Caco-2 (cell line): ENCODE data around the gene TTLL7. TPM values are rescaled to one million over a fixed set of nuclear protein-coding genes. Genes with fewer than 3 reads are reported as not detected.

Source experiments
- BruUV-seq: library from RNA; stranded (reverse); fragments of 400-500 nt; replicated peaks from 2 replicates; lab custom pipeline; 2021; lab: Mats Ljungman, UMichigan
- CTCF ChIA-PET: fragments of 300-600 bp; sonication (Branson Sonifier 250); formaldehyde crosslinking; loops from one replicate; lab custom pipeline; 2022; ENCODE audit warnings: antibody characterized with exemption; lab: Charles Lee
- POLR2A ChIA-PET: fragments of 300-600 bp; sonication (Branson Sonifier 250); formaldehyde crosslinking; loops from one replicate; lab custom pipeline; 2022; ENCODE audit warnings: antibody characterized with exemption; lab: Charles Lee
- DNase-seq, 2 experiments: peaks; one replicate each; pipeline versions ENCODE4 v3.0.0 to v3.0.0-alpha.2; 2020 to 2022
- H3K27me3 ChIP-seq: replicated peaks from 2 replicates; pipeline ENCODE4 v1.6.0; 2011; ENCODE audit warnings: low read length; ENCODE audit not compliant: control insufficient read depth, insufficient read depth
- H3K36me3 ChIP-seq: 2 replicates; pipeline ENCODE4 v1.5.1; 2011; ENCODE audit warnings: low read length; ENCODE audit not compliant: control insufficient read depth, insufficient read depth
- H3K4me1 ChIP-seq: fragments of 250-450 bp; sonication (Bioruptor Pico); 2 replicates; pipeline ENCODE4 v1.5.1; 2020; ENCODE audit warnings: mild to moderate bottlenecking
- H3K4me3 ChIP-seq: 2 replicates; pipeline ENCODE4 v1.5.1; 2011; ENCODE audit warnings: low read depth, mild to moderate bottlenecking, control low read depth, low read length
- H3K9me3 ChIP-seq: fragments of 250-450 bp; sonication (Bioruptor Pico); 2 replicates; pipeline ENCODE4 v1.5.1; 2020; ENCODE audit warnings: mild to moderate bottlenecking, moderate library complexity
- H3K27ac Mint-ChIP-seq: one replicate; pipeline ENCODE4 v1.8.0; 2022; ENCODE audit warnings: mixed read lengths; ENCODE audit not compliant: unreplicated experiment
- H3K27me3 Mint-ChIP-seq: one replicate; pipeline ENCODE4 v1.8.0; 2022; ENCODE audit warnings: mixed read lengths; ENCODE audit not compliant: insufficient read depth, unreplicated experiment
- H3K36me3 Mint-ChIP-seq: one replicate; pipeline ENCODE4 v1.8.0; 2022; ENCODE audit warnings: mild to moderate bottlenecking, mixed read lengths; ENCODE audit not compliant: insufficient read depth, unreplicated experiment
- H3K4me1 Mint-ChIP-seq: one replicate; pipeline ENCODE4 v1.8.0; 2022; ENCODE audit warnings: low read depth, mixed read lengths; ENCODE audit not compliant: unreplicated experiment
- H3K4me3 Mint-ChIP-seq: one replicate; pipeline ENCODE4 v1.8.0; 2022; ENCODE audit warnings: mild to moderate bottlenecking, moderate library complexity, mixed read lengths; ENCODE audit not compliant: unreplicated experiment
- H3K9me3 Mint-ChIP-seq: one replicate; pipeline ENCODE4 v1.8.0; 2022; ENCODE audit warnings: mixed read lengths; ENCODE audit not compliant: unreplicated experiment
- CTCF ChIP-seq, 2 experiments: fragments of 200-600 bp in 1 of 2; IDR thresholded peaks; 1 replicate in 1 of 2; 2 replicates in 1 of 2; pipeline versions ENCODE4 v1.5.1 to v1.8.0; 2011 to 2022; ENCODE audit warnings: antibody characterized with exemption in 1 of 2, control low read depth in 1 of 2, inconsistent platforms in 1 of 2, low read depth in 1 of 2, low read length in 1 of 2, mild to moderate bottlenecking in 1 of 2, moderate library complexity in 1 of 2; ENCODE audit not compliant: insufficient read depth in 1 of 2, severe bottlenecking in 1 of 2, unreplicated experiment in 1 of 2
- intact Hi-C: fragments of 100-400 bp; cut with micrococcal nuclease; formaldehyde crosslinking; loops from one replicate; pipeline ENCODE4 v1.10.0; 2022; ENCODE audit not compliant: unreplicated experiment
- total RNA-seq: library from RNA; stranded (reverse); gene quantifications from 2 replicates; pipeline ENCODE4 v1.2.3, GENCODE V29; 2022

TTLL7 gene
- total RNA-seq, 1 experiment from 2014 or later: 0.75 TPM

GRCh38 chr1:84010136-84010535 lies 11.2 kb upstream of the TTLL7 start:
- no peaks in the 10 kb centered on the region for H3K4me1 Mint-ChIP-seq
- H3K36me3 Mint-ChIP-seq: no peaks in the 10 kb centered on the region
- H3K4me3 ChIP-seq: no peak overlapping the region
- no peak overlapping the region for H3K27ac Mint-ChIP-seq
- H3K9me3 ChIP-seq: no peaks in the 10 kb centered on the region
- H3K9me3 Mint-ChIP-seq: no peaks in the 10 kb centered on the region
- BruUV-seq: no TSS peak
- H3K4me3 Mint-ChIP-seq: no peak overlapping the region
- no peaks in the 10 kb centered on the region for H3K4me1 ChIP-seq
- intact Hi-C loops: no loop called here
- no peak for TF ChIP-seq CTCF (IDR thresholded peaks at IDR 0.05; ENCODE audit: insufficient read depth in 1 of 2, low read depth in 1 of 2, low read length in 1 of 2, severe bottlenecking in 1 of 2, unreplicated experiment in 1 of 2)
- DNase-seq: no peak
- H3K27me3 Mint-ChIP-seq: no peaks in the 10 kb centered on the region
- ChIA-PET CTCF (no interaction called here), POLR2A (no interaction called here)
- no peaks in the 10 kb centered on the region for H3K36me3 ChIP-seq
- H3K27me3 ChIP-seq: no peaks in the 10 kb centered on the region

- no peak for DNase-seq
- H3K9me3 ChIP-seq: no peaks in the 10 kb centered on the region
- Mint-ChIP-seq H3K4me1 (no peaks in the 10 kb centered on the region), H3K9me3 (no peaks in the 10 kb centered on the region), H3K27ac (no peak overlapping the region), H3K36me3 (no peaks in the 10 kb centered on the region), H3K4me3 (no peak overlapping the region), H3K27me3 (peaks cover 6% of the 10 kb centered on the region)
- H3K36me3 ChIP-seq: no peaks in the 10 kb centered on the region
- CTCF ChIA-PET: no interaction called here
- H3K4me1 ChIP-seq: no peaks in the 10 kb centered on the region
- no peaks in the 10 kb centered on the region for H3K27me3 ChIP-seq
- intact Hi-C loops: no loop called here
- no peak for TF ChIP-seq CTCF (IDR thresholded peaks at IDR 0.05; ENCODE audit: insufficient read depth in 1 of 2, low read depth in 1 of 2, low read length in 1 of 2, severe bottlenecking in 1 of 2, unreplicated experiment in 1 of 2)
- no peak overlapping the region for H3K4me3 ChIP-seq
- POLR2A ChIA-PET: no interaction called here
- BruUV-seq: no TSS peak
These were observed 9.7 kb upstream of the TTLL7 start for GRCh38 chr1:84008631-84009030.

- H3K4me3 Mint-ChIP-seq: no peak overlapping the region
- POLR2A ChIA-PET: no interaction called here
These were observed 7.7 kb upstream of the TTLL7 start for GRCh38 chr1:84006591-84006990.

More at GRCh38 chr1:84006591-84006990, 7.7 kb upstream of the TTLL7 start:
- no peak for DNase-seq
- intact Hi-C loops: no loop called here
- Mint-ChIP-seq H3K36me3 (no peaks in the 10 kb centered on the region), H3K4me1 (no peaks in the 10 kb centered on the region), H3K27ac (no peak overlapping the region), H3K27me3 (peaks cover 6% of the 10 kb centered on the region), H3K9me3 (no peaks in the 10 kb centered on the region)
- Histone ChIP-seq H3K4me3 (no peak overlapping the region), H3K9me3 (no peaks in the 10 kb centered on the region), H3K4me1 (no peaks in the 10 kb centered on the region), H3K27me3 (no peaks in the 10 kb centered on the region), H3K36me3 (no peaks in the 10 kb centered on the region)
- TF ChIP-seq CTCF (IDR thresholded peaks at IDR 0.05; ENCODE audit: insufficient read depth in 1 of 2, low read depth in 1 of 2, low read length in 1 of 2, severe bottlenecking in 1 of 2, unreplicated experiment in 1 of 2): no peak
- CTCF ChIA-PET: no interaction called here
- BruUV-seq: no TSS peak
